ENCODE results near the gene FERMT1.

The FERMT1 gene
- 0.17 to 0.18 reads per million in 2 experiments for total RNA-seq

GRCh38 chr20:6122873-6123648 lies at the start of gene FERMT1:
TSS of gene FERMT1 (minus strand) at chr20:6123030. CDS start at chr20:6119554, 3,476 bp downstream.
- DNase-seq (ENCODE audit: low read depth): no peak

- DNase-seq (ENCODE audit: low read depth): no peak
Observed at GRCh38 chr20:6169251-6169650, 46.4 kb upstream of the FERMT1 start.

GRCh38 chr20:6168204-6168603 lies 45.4 kb upstream of the FERMT1 start:
- DNase-seq (ENCODE audit: low read depth): no peak

- no peak for DNase-seq (ENCODE audit: low read depth)
Observed at GRCh38 chr20:6165346-6165745, 42.5 kb upstream of the FERMT1 start.

GRCh38 chr20:6164421-6165341 lies 41.9 kb upstream of the FERMT1 start:
- DNase-seq (ENCODE audit: low read depth): no peak

- DNase-seq (ENCODE audit: low read depth): no peak
Observed at GRCh38 chr20:6160736-6161135, 37.9 kb upstream of the FERMT1 start.

- DNase-seq (ENCODE audit: low read depth): no peak
Observed at GRCh38 chr20:6157345-6157744, 34.5 kb upstream of the FERMT1 start.

GRCh38 chr20:6152777-6153176 lies 29.9 kb upstream of the FERMT1 start:
- no peak for DNase-seq (ENCODE audit: low read depth)

- DNase-seq (ENCODE audit: low read depth): no peak
Observed at GRCh38 chr20:6148073-6148472, 25.2 kb upstream of the FERMT1 start.

GRCh38 chr20:6142348-6142993 lies 19.6 kb upstream of the FERMT1 start:
- DNase-seq (ENCODE audit: low read depth): peak; percentile 15

GRCh38 chr20:6140947-6141346 lies 18.1 kb upstream of the FERMT1 start:
- no peak for DNase-seq (ENCODE audit: low read depth)

GRCh38 chr20:6135347-6135746 lies 12.5 kb upstream of the FERMT1 start:
- DNase-seq (ENCODE audit: low read depth): no peak

GRCh38 chr20:6134592-6134991 lies 11.8 kb upstream of the FERMT1 start:
- no peak for DNase-seq (ENCODE audit: low read depth)

GRCh38 chr20:6130045-6130444 lies 7.2 kb upstream of the FERMT1 start:
- no peak for DNase-seq (ENCODE audit: low read depth)

GRCh38 chr20:6127825-6128224 lies 5.0 kb upstream of the FERMT1 start:
- DNase-seq (ENCODE audit: low read depth): no peak

GRCh38 chr20:6126846-6127245 lies 4.0 kb upstream of the FERMT1 start:
- no peak for DNase-seq (ENCODE audit: low read depth)

- no peak for DNase-seq (ENCODE audit: low read depth)
Observed at GRCh38 chr20:6123649-6124014, 802 bp upstream of the FERMT1 start.

GRCh38 chr20:6122111-6122872 lies 538 bp downstream of the FERMT1 start:
- no peak for DNase-seq (ENCODE audit: low read depth)

- DNase-seq (ENCODE audit: low read depth): no peak
Observed at GRCh38 chr20:6121504-6121903, 1.3 kb downstream of the FERMT1 start.

- DNase-seq (ENCODE audit: low read depth): no peak
Observed at GRCh38 chr20:6120491-6120988, 2.3 kb downstream of the FERMT1 start.

- DNase-seq (ENCODE audit: low read depth): no peak
Observed at GRCh38 chr20:6116758-6117157, 6.1 kb downstream of the FERMT1 start.

Data from T follicular helper cell (primary cell).